Uterus (tissue), 4 donors: ENCODE data around the gene MT3. TPM values are rescaled to one million over a fixed set of nuclear protein-coding genes. Genes with fewer than 3 reads are reported as not detected.

Experiments
- DNase-seq, 2 donors: peaks; one replicate each; pipeline ENCODE4 v3.0.0-alpha.2; 2019 to 2020
- H3K27ac ChIP-seq, 2 donors: fragments of 200-600 bp; sonication (generic); 1 replicate in 1 of 2; 2 replicates in 1 of 2; pipeline ENCODE4 v1.5.1; 2016 to 2018
- H3K27me3 ChIP-seq, 2 donors: fragments of 200-600 bp; sonication (generic); one replicate each; pipeline ENCODE4 v1.5.1; 2018 to 2019; ENCODE audit warnings: control low read depth in 1 of 2
- H3K36me3 ChIP-seq, 2 donors: fragments of 200-600 bp; sonication (generic); one replicate each; pipeline ENCODE4 v1.5.1; 2019; ENCODE audit warnings: control low read depth in 1 of 2
- H3K4me1 ChIP-seq, 2 donors: fragments of 200-600 bp; sonication (generic); one replicate each; pipeline ENCODE4 v1.5.1; 2018 to 2019; ENCODE audit warnings: control low read depth in 1 of 2
- H3K4me3 ChIP-seq, 2 donors: fragments of 200-600 bp; sonication (generic); 1 replicate in 1 of 2; 2 replicates in 1 of 2; pipeline ENCODE4 v1.5.1; 2018 to 2019; ENCODE audit warnings: mild to moderate bottlenecking in 1 of 2
- H3K9me3 ChIP-seq, 2 donors: fragments of 200-600 bp; sonication (generic); one replicate each; pipeline ENCODE4 v1.5.1; 2019; ENCODE audit warnings: control low read depth in 1 of 2
- CTCF ChIP-seq, 4 experiments: fragments of 200-600 bp in 2 of 4; fragments of 450-650 bp in 2 of 4; sonication (generic) in 2 of 4; IDR thresholded peaks; one replicate each; pipeline ENCODE4 v1.5.1; 2016 to 2019; ENCODE audit warnings: antibody characterized with exemption in 4 of 4, mild to moderate bottlenecking in 2 of 4, moderate library complexity in 1 of 4
- POLR2A ChIP-seq, 2 donors: fragments of 450-650 bp; IDR thresholded peaks; one replicate each; pipeline ENCODE4 v1.6.1; 2016; ENCODE audit warnings: antibody characterized with exemption in 2 of 2, mild to moderate bottlenecking in 1 of 2, moderate library complexity in 1 of 2
- intact Hi-C: fragments of 100-400 bp; cut with DNase I; formaldehyde crosslinking; loops from one replicate; pipeline ENCODE4 v1.15.1; 2023; ENCODE audit warnings: low total_unique reads
- total RNA-seq, 4 donors: library from RNA; depleted of rRNA in 3 of 4; stranded (reverse); fragments of >200 nt in 3 of 4; gene quantifications; one replicate each; pipeline versions ENCODE4 v1.1.0 to v1.2.4, GENCODE V29; 2014 to 2023
- donor health status: DM: yes; HTN: yes; CAD: no.

MT3 gene
- total RNA-seq, 4 donors from 2014 or later = not detected

GRCh38 chr16:56558024-56558747 lies 31.1 kb upstream of the MT3 start:
- no peak for DNase-seq
- no peaks in the 10 kb centered on the region for H3K36me3 ChIP-seq
- no peaks in the 10 kb centered on the region for H3K27me3 ChIP-seq
- H3K4me3 ChIP-seq = no peak overlapping the region
- no peak for TF ChIP-seq POLR2A (IDR thresholded peaks at IDR 0.05)
- no peak for TF ChIP-seq CTCF (IDR thresholded peaks at IDR 0.05)
- no peaks in the 10 kb centered on the region for H3K4me1 ChIP-seq
- intact Hi-C loops = no loop called here
- H3K27ac ChIP-seq = no peak overlapping the region
- H3K9me3 ChIP-seq = no peaks in the 10 kb centered on the region

- no peaks in the 10 kb centered on the region for H3K9me3 ChIP-seq
- intact Hi-C loops = no loop called here
- no peaks in the 10 kb centered on the region for H3K36me3 ChIP-seq
- no peak for DNase-seq
- TF ChIP-seq CTCF (IDR thresholded peaks at IDR 0.05) (no peak), POLR2A (IDR thresholded peaks at IDR 0.05) (no peak)
- H3K4me3 ChIP-seq = no peak overlapping the region
- H3K27ac ChIP-seq = no peak overlapping the region
- H3K4me1 ChIP-seq = no peaks in the 10 kb centered on the region
- no peaks in the 10 kb centered on the region for H3K27me3 ChIP-seq
Observed at GRCh38 chr16:56559109-56559508, 30.2 kb upstream of the MT3 start.

GRCh38 chr16:56560447-56560846 lies 28.9 kb upstream of the MT3 start:
- DNase-seq = no peak
- H3K27me3 ChIP-seq = no peaks in the 10 kb centered on the region
- H3K36me3 ChIP-seq = no peaks in the 10 kb centered on the region
- H3K4me3 ChIP-seq = no peak overlapping the region
- H3K27ac ChIP-seq = no peak overlapping the region
- intact Hi-C loops = no loop called here
- H3K9me3 ChIP-seq = no peaks in the 10 kb centered on the region
- no peaks in the 10 kb centered on the region for H3K4me1 ChIP-seq
- TF ChIP-seq CTCF (IDR thresholded peaks at IDR 0.05) = no peak
- TF ChIP-seq POLR2A (IDR thresholded peaks at IDR 0.05) = no peak

GRCh38 chr16:56561126-56561525 lies 28.2 kb upstream of the MT3 start:
- no peaks in the 10 kb centered on the region for H3K4me1 ChIP-seq
- H3K4me3 ChIP-seq = no peak overlapping the region
- H3K36me3 ChIP-seq = no peaks in the 10 kb centered on the region
- intact Hi-C loops = no loop called here
- H3K9me3 ChIP-seq = no peaks in the 10 kb centered on the region
- H3K27me3 ChIP-seq = no peaks in the 10 kb centered on the region
- no peak overlapping the region for H3K27ac ChIP-seq
- TF ChIP-seq POLR2A (IDR thresholded peaks at IDR 0.05) = no peak
- no peak for DNase-seq

- DNase-seq = no peak
- H3K4me1 ChIP-seq = no peaks in the 10 kb centered on the region
- no peaks in the 10 kb centered on the region for H3K36me3 ChIP-seq
- H3K27ac ChIP-seq = no peak within 1 kb of the TSS
- intact Hi-C loops = no loop called here
- H3K4me3 ChIP-seq = no peak within 1 kb of the TSS
- no peaks in the 10 kb centered on the region for H3K27me3 ChIP-seq
- TF ChIP-seq POLR2A (IDR thresholded peaks at IDR 0.05) (no peak), CTCF (IDR thresholded peaks at IDR 0.05) (no peak)
- H3K9me3 ChIP-seq = no peaks in the 10 kb centered on the region
Observed at GRCh38 chr16:56564793-56565477, 24.4 kb upstream of the MT3 start, which contains the start of gene MT4. Gene MT4, plus strand, starts transcription at chr16:56565073. Its CDS starts 56 bp downstream, at chr16:56565129.
